ENCODE data around the gene CRBN. TPM values are rescaled to one million over a fixed set of nuclear protein-coding genes. Genes with fewer than 3 reads are reported as not detected.
A peak's percentile ranks its signal among the peaks of the same experiment; 100 is the strongest.

CRBN gene
- total RNA-seq (2022) (38.0 and 42.1 TPM in 2 replicates), Bru-seq, nascent RNA (percentile 87 among the genes with signal in this experiment), BruChase-seq, experiment 1, labeled RNA remaining after a 2-hour chase (percentile 78 among the genes with signal in this experiment), BruChase-seq, experiment 2, labeled RNA remaining after a 6-hour chase (percentile 76 among the genes with signal in this experiment)
- long read RNA-seq, transcript CRBN-203 (11 exons, 2,203 nt), result minor isoform, 6 of 116 reads
- long read RNA-seq, transcript CRBN-213 (5 exons, 1,012 nt), result minor isoform, 6 of 116 reads
- long read RNA-seq, transcript CRBN-201 (11 exons, 2,206 nt), result major isoform, 77 of 116 reads
- long read RNA-seq, partial matches to known transcripts, result 5 of 116 reads
- long read RNA-seq, other reads (novel, unspliced or antisense), result 17 of 116 reads

GRCh38 chr3:3179407-3180094, at the start of gene CRBN:
TSS of gene CRBN (minus strand) at chr3:3179691. CDS start at chr3:3179687, 4 bp downstream.
- H3K27me3 ChIP-seq (replicated peaks; ENCODE audit: control insufficient read depth, insufficient read depth, low read length), result no peaks in the 10 kb centered on the region; the same call in 1 of the 2 replicates
- peaks cover 13% of the 10 kb centered on the region for H3K4me1 Mint-ChIP-seq (ENCODE audit: low read depth, unreplicated experiment)
- peaks cover 4% of the 10 kb centered on the region for H3K27me3 Mint-ChIP-seq (ENCODE audit: insufficient read depth, unreplicated experiment)
- H3K27ac Mint-ChIP-seq (ENCODE audit: unreplicated experiment), result peak within 1 kb of the TSS; percentile 45
- TF ChIP-seq CTCF (IDR thresholded peaks at IDR 0.05; ENCODE audit: insufficient read depth in 1 of 2, low read depth in 1 of 2, low read length in 1 of 2, severe bottlenecking in 1 of 2, unreplicated experiment in 1 of 2), result peak; percentile 86 to 90
- DNase-seq, result peak; percentile 83 to 91
- H3K36me3 Mint-ChIP-seq (ENCODE audit: insufficient read depth, unreplicated experiment), result no peaks in the 10 kb centered on the region
- peak within 1 kb of the TSS; percentile 83 for H3K4me3 Mint-ChIP-seq (ENCODE audit: unreplicated experiment)
- no peaks in the 10 kb centered on the region for H3K36me3 ChIP-seq (ENCODE audit: control insufficient read depth, insufficient read depth, low read length)
- intact Hi-C loops (cut with micrococcal nuclease; ENCODE audit: unreplicated experiment), result loop anchor here (10.0 kb wide), 1 partner anchor 415 kb away; no protein-coding TSS in a partner anchor
- H3K4me1 ChIP-seq, result peaks cover 9% of the 10 kb centered on the region
- ChIA-PET POLR2A (no interaction called here), CTCF (no interaction called here)
- H3K4me3 ChIP-seq (ENCODE audit: low read depth, low read length), result peak within 1 kb of the TSS; percentile 100
- no TSS peak for BruUV-seq (replicated peaks)
- no peaks in the 10 kb centered on the region for H3K9me3 ChIP-seq
- H3K9me3 Mint-ChIP-seq (ENCODE audit: unreplicated experiment), result no peaks in the 10 kb centered on the region

GRCh38 chr3:3227640-3228039, 48.1 kb upstream of the CRBN start:
- intact Hi-C loops (cut with micrococcal nuclease; ENCODE audit: unreplicated experiment), result no loop called here
- Histone ChIP-seq H3K4me1 (no peaks in the 10 kb centered on the region), H3K36me3 (ENCODE audit: control insufficient read depth, insufficient read depth, low read length) (no peaks in the 10 kb centered on the region), H3K4me3 (ENCODE audit: low read depth, low read length) (no peak overlapping the region), H3K9me3 (no peaks in the 10 kb centered on the region), H3K27me3 (replicated peaks; ENCODE audit: control insufficient read depth, insufficient read depth, low read length) (no peaks in the 10 kb centered on the region)
- no TSS peak for BruUV-seq (replicated peaks)
- CTCF ChIA-PET, result no interaction called here
- Mint-ChIP-seq H3K27ac (ENCODE audit: unreplicated experiment) (no peak overlapping the region), H3K4me3 (ENCODE audit: unreplicated experiment) (no peak overlapping the region), H3K4me1 (ENCODE audit: low read depth, unreplicated experiment) (no peaks in the 10 kb centered on the region), H3K27me3 (ENCODE audit: insufficient read depth, unreplicated experiment) (no peaks in the 10 kb centered on the region), H3K36me3 (ENCODE audit: insufficient read depth, unreplicated experiment) (no peaks in the 10 kb centered on the region), H3K9me3 (ENCODE audit: unreplicated experiment) (no peaks in the 10 kb centered on the region)
- no peak for DNase-seq
- no peak for TF ChIP-seq CTCF (IDR thresholded peaks at IDR 0.05; ENCODE audit: insufficient read depth in 1 of 2, low read depth in 1 of 2, low read length in 1 of 2, severe bottlenecking in 1 of 2, unreplicated experiment in 1 of 2)
- POLR2A ChIA-PET, result no interaction called here

- BruUV-seq (replicated peaks), result no TSS peak
- H3K4me1 Mint-ChIP-seq (ENCODE audit: low read depth, unreplicated experiment), result no peaks in the 10 kb centered on the region
- H3K36me3 Mint-ChIP-seq (ENCODE audit: insufficient read depth, unreplicated experiment), result no peaks in the 10 kb centered on the region
- Histone ChIP-seq H3K4me1 (peaks cover 3% of the 10 kb centered on the region; the same call in 1 of the 2 replicates), H3K27me3 (replicated peaks; ENCODE audit: control insufficient read depth, insufficient read depth, low read length) (no peaks in the 10 kb centered on the region), H3K9me3 (no peaks in the 10 kb centered on the region), H3K36me3 (ENCODE audit: control insufficient read depth, insufficient read depth, low read length) (no peaks in the 10 kb centered on the region), H3K4me3 (ENCODE audit: low read depth, low read length) (no peak overlapping the region)
- H3K4me3 Mint-ChIP-seq (ENCODE audit: unreplicated experiment), result no peak overlapping the region
- TF ChIP-seq CTCF (IDR thresholded peaks at IDR 0.05; ENCODE audit: insufficient read depth in 1 of 2, low read depth in 1 of 2, low read length in 1 of 2, severe bottlenecking in 1 of 2, unreplicated experiment in 1 of 2), result no peak
- ChIA-PET POLR2A (no interaction called here), CTCF (no interaction called here)
- no peak overlapping the region for H3K27ac Mint-ChIP-seq (ENCODE audit: unreplicated experiment)
- intact Hi-C loops (cut with micrococcal nuclease; ENCODE audit: unreplicated experiment), result no loop called here
- H3K27me3 Mint-ChIP-seq (ENCODE audit: insufficient read depth, unreplicated experiment), result no peaks in the 10 kb centered on the region
- H3K9me3 Mint-ChIP-seq (ENCODE audit: unreplicated experiment), result no peaks in the 10 kb centered on the region
- no peak for DNase-seq
These were observed 42.0 kb upstream of the CRBN start for GRCh38 chr3:3221528-3221927.
